SK-N-MC (cell line): ENCODE results near the gene FOXC2.

Experiments used
- DNase-seq: peaks from one replicate; pipeline ENCODE4 v3.0.0-alpha.2; 2011; ENCODE audit warnings: low read depth, low spot score
- H3K27ac ChIP-seq: fragments of 200-600 bp; sonication (generic); 2 replicates; pipeline ENCODE4 v1.5.1; 2016; ENCODE audit warnings: mixed run types
- H3K36me3 ChIP-seq: fragments of 200-600 bp; sonication (generic); 2 replicates; pipeline ENCODE4 v1.6.1; 2017; ENCODE audit warnings: antibody characterized with exemption, low read length, mixed read lengths; ENCODE audit not compliant: insufficient read depth
- H3K4me3 ChIP-seq: fragments of 200-600 bp; sonication (generic); 2 replicates; pipeline ENCODE4 v1.5.1; 2016
- H3K9ac ChIP-seq: fragments of 200-600 bp; sonication (generic); 2 replicates; pipeline ENCODE4 v1.8.0; 2017; ENCODE audit warnings: mixed run types, mixed read lengths; ENCODE audit not compliant: insufficient read length
- H3K9me3 ChIP-seq: fragments of 200-600 bp; sonication (generic); 2 replicates; pipeline ENCODE4 v1.6.1; 2017; ENCODE audit warnings: low read depth, mild to moderate bottlenecking, antibody characterized with exemption, low read length, moderate library complexity, mixed read lengths
- EZH2 ChIP-seq: fragments of 200-600 bp; sonication (generic); IDR thresholded peaks from one replicate; pipeline ENCODE4 v1.6.1; 2017; ENCODE audit warnings: antibody characterized with exemption
- FOXP2 ChIP-seq: optimal IDR thresholded peaks from 2 replicates; pipeline ENCODE3; 2011; ENCODE audit warnings: mild to moderate bottlenecking, moderate library complexity; ENCODE audit not compliant: insufficient read depth; ENCODE audit errors: extremely low read length, control extremely low read depth
- POLR2AphosphoS5 ChIP-seq: IDR thresholded peaks from 2 replicates; pipeline ENCODE4 v1.6.1; 2012; ENCODE audit warnings: mild to moderate bottlenecking, low read depth, low read length, borderline replicate concordance

FOXC2 gene

GRCh38 chr16:86566601-86566965 lies at the start of gene FOXC2:
Gene FOXC2 (plus strand): TSS chr16:86566829. CDS start chr16:86567336, 507 bp downstream.
- H3K9ac ChIP-seq: no peak within 1 kb of the TSS
- no peak within 1 kb of the TSS for H3K27ac ChIP-seq
- H3K36me3 ChIP-seq: no peaks in the 10 kb centered on the region
- H3K4me3 ChIP-seq: no peak within 1 kb of the TSS
- TF ChIP-seq FOXP2 (no peak), POLR2AphosphoS5 (no peak), EZH2 (no peak)
- H3K9me3 ChIP-seq: no peaks in the 10 kb centered on the region
- DNase-seq: no peak

- no peak overlapping the region for H3K4me3 ChIP-seq
- no peaks in the 10 kb centered on the region for H3K9me3 ChIP-seq
- no peak for DNase-seq
- H3K27ac ChIP-seq: no peak overlapping the region
- TF ChIP-seq POLR2AphosphoS5: no peak
- TF ChIP-seq EZH2: no peak
- TF ChIP-seq FOXP2: no peak
- H3K36me3 ChIP-seq: no peaks in the 10 kb centered on the region
- no peak overlapping the region for H3K9ac ChIP-seq
These were observed 49.6 kb upstream of the FOXC2 start for GRCh38 chr16:86517033-86517432.

GRCh38 chr16:86517652-86518258 lies 48.9 kb upstream of the FOXC2 start:
- Histone ChIP-seq H3K4me3 (no peak overlapping the region), H3K9ac (no peak overlapping the region), H3K27ac (no peak overlapping the region), H3K36me3 (no peaks in the 10 kb centered on the region), H3K9me3 (no peaks in the 10 kb centered on the region)
- TF ChIP-seq POLR2AphosphoS5 (no peak), FOXP2 (no peak), EZH2 (no peak)
- no peak for DNase-seq

- Histone ChIP-seq H3K27ac (no peak overlapping the region), H3K9me3 (no peaks in the 10 kb centered on the region), H3K4me3 (no peak overlapping the region), H3K9ac (no peak overlapping the region), H3K36me3 (no peaks in the 10 kb centered on the region)
- DNase-seq: no peak
- TF ChIP-seq FOXP2 (no peak), POLR2AphosphoS5 (no peak), EZH2 (no peak)
These were observed 47.5 kb upstream of the FOXC2 start for GRCh38 chr16:86519007-86519648.

- DNase-seq: no peak
- H3K9ac ChIP-seq: no peak overlapping the region
- TF ChIP-seq EZH2 (no peak), FOXP2 (no peak), POLR2AphosphoS5 (no peak)
- H3K4me3 ChIP-seq: no peak overlapping the region
- H3K36me3 ChIP-seq: no peaks in the 10 kb centered on the region
- H3K9me3 ChIP-seq: no peaks in the 10 kb centered on the region
- H3K27ac ChIP-seq: no peak overlapping the region
These were observed 46.8 kb upstream of the FOXC2 start for GRCh38 chr16:86519649-86520316.

- no peaks in the 10 kb centered on the region for H3K9me3 ChIP-seq
- no peak overlapping the region for H3K9ac ChIP-seq
- H3K27ac ChIP-seq: no peak overlapping the region
- no peak overlapping the region for H3K4me3 ChIP-seq
- H3K36me3 ChIP-seq: no peaks in the 10 kb centered on the region
- TF ChIP-seq POLR2AphosphoS5 (no peak), EZH2 (no peak), FOXP2 (no peak)
- no peak for DNase-seq
These were observed 46.1 kb upstream of the FOXC2 start for GRCh38 chr16:86520317-86521210.

- Histone ChIP-seq H3K27ac (no peak overlapping the region), H3K36me3 (no peaks in the 10 kb centered on the region), H3K9me3 (no peaks in the 10 kb centered on the region), H3K9ac (no peak overlapping the region), H3K4me3 (no peak overlapping the region)
- DNase-seq: no peak
- no peak for TF ChIP-seq EZH2
- no peak for TF ChIP-seq POLR2AphosphoS5
- no peak for TF ChIP-seq FOXP2
These were observed 45.1 kb upstream of the FOXC2 start for GRCh38 chr16:86521236-86522197.

- H3K36me3 ChIP-seq: no peaks in the 10 kb centered on the region
- DNase-seq: no peak
- H3K4me3 ChIP-seq: no peak overlapping the region
- H3K27ac ChIP-seq: no peak overlapping the region
- H3K9me3 ChIP-seq: no peaks in the 10 kb centered on the region
- H3K9ac ChIP-seq: no peak overlapping the region
- TF ChIP-seq FOXP2: no peak
- no peak for TF ChIP-seq EZH2
- no peak for TF ChIP-seq POLR2AphosphoS5
These were observed 44.0 kb upstream of the FOXC2 start for GRCh38 chr16:86522634-86523033.
